GM19239 (cell line): ENCODE results near the gene RAD51D.
"Not testable (repeated sequence)": the region's sequence is repeated elsewhere in the genome, so short reads cannot be mapped to it uniquely, and the experiment has no call there.

ENCODE experiments used
- DNase-seq: peaks from one replicate; pipeline ENCODE4 v3.0.0; 2011; ENCODE audit warnings: low spot score; ENCODE audit not compliant: insufficient read length
- FAIRE-seq: peaks from 2 replicates; lab custom pipeline; 2011; peaks lifted over from hg19 to GRCh38; lab: Jason Lieb, UNC

Gene RAD51D

GRCh38 chr17:35097776-35098175 is 21.9 kb downstream of the RAD51D start:
- FAIRE-seq (no peak), DNase-seq (no peak)

- no peak for DNase-seq
- FAIRE-seq: no peak
Measured at GRCh38 chr17:35095741-35096140, 23.9 kb downstream of the RAD51D start.

- DNase-seq (no peak), FAIRE-seq (no peak)
Measured at GRCh38 chr17:35094902-35095301, 24.8 kb downstream of the RAD51D start.

GRCh38 chr17:35090707-35091106 is 29.0 kb downstream of the RAD51D start:
- FAIRE-seq, DNase-seq: not testable (repeated sequence)

GRCh38 chr17:35089586-35090296 is 29.9 kb downstream of the RAD51D start:
- peak; percentile 79 for FAIRE-seq

GRCh38 chr17:35088881-35089585 is 30.6 kb downstream of the RAD51D start:
- DNase-seq (peak; percentile 67), FAIRE-seq (peak; percentile 81)

More at GRCh38 chr17:35089586-35090296, 29.9 kb downstream of the RAD51D start:
- DNase-seq: no peak

GRCh38 chr17:35088356-35088880 is 31.2 kb downstream of the RAD51D start:
- peak; percentile 84 for FAIRE-seq
- no peak for DNase-seq

GRCh38 chr17:35087731-35088355 is 31.8 kb downstream of the RAD51D start:
- DNase-seq (no peak), FAIRE-seq (no peak)

- FAIRE-seq: no peak
- no peak for DNase-seq
Measured at GRCh38 chr17:35086931-35087573, 32.6 kb downstream of the RAD51D start.

- no peak for FAIRE-seq
Measured at GRCh38 chr17:35086164-35086563, 33.5 kb downstream of the RAD51D start.

GRCh38 chr17:35084987-35085386 is 34.7 kb downstream of the RAD51D start:
- DNase-seq (no peak), FAIRE-seq (no peak)

More at GRCh38 chr17:35086164-35086563, 33.5 kb downstream of the RAD51D start:
- no peak for DNase-seq

GRCh38 chr17:35083071-35083470 is 36.6 kb downstream of the RAD51D start:
- FAIRE-seq: no peak
- DNase-seq: no peak

GRCh38 chr17:35082073-35082657 is 37.5 kb downstream of the RAD51D start:
- FAIRE-seq (peak; percentile 93), DNase-seq (no peak)

- no peak for FAIRE-seq
- no peak for DNase-seq
Measured at GRCh38 chr17:35081638-35082037, 38.0 kb downstream of the RAD51D start.

GRCh38 chr17:35080536-35080935 is 39.1 kb downstream of the RAD51D start:
- peak; percentile 93 for FAIRE-seq
- no peak for DNase-seq

GRCh38 chr17:35079547-35080423 is 39.9 kb downstream of the RAD51D start:
- FAIRE-seq (peak; percentile 51), DNase-seq (no peak)

- FAIRE-seq (no peak), DNase-seq (no peak)
Measured at GRCh38 chr17:35076874-35077273, 42.8 kb downstream of the RAD51D start.

- FAIRE-seq (peak; percentile 4), DNase-seq (no peak)
Measured at GRCh38 chr17:35074711-35075707, 44.7 kb downstream of the RAD51D start.
